Activated T-helper 2 cell treated with anti-CD3 and anti-CD28 coated beads, Interferon-gamma antibody, Interleukin-2, Interleukin-4, amounts not matched to agents 10 μg/mL and 5 μg/mL and 100 μg/mL, durations not matched to agents 14 hours and 24 hours and 36 hours (primary cell): ENCODE measurements around the gene METAP1D. TPM values are rescaled to one million over a fixed set of nuclear protein-coding genes. Genes with fewer than 3 reads are reported as not detected.
"Not testable (repeated sequence)": the region's sequence is repeated elsewhere in the genome, so short reads cannot be mapped to it uniquely, and the experiment has no call there.

Experiments
- DNase-seq: peaks from one replicate; pipeline ENCODE4 v3.0.0; 2021; ENCODE audit warnings: low spot score
- H3K27ac Mint-ChIP-seq: one replicate; pipeline ENCODE4 v1.8.0; 2021; ENCODE audit warnings: mixed read lengths
- H3K27me3 Mint-ChIP-seq: one replicate; pipeline ENCODE4 v1.8.0; 2021; ENCODE audit warnings: low read depth, mixed read lengths
- H3K36me3 Mint-ChIP-seq: one replicate; pipeline ENCODE4 v1.8.0; 2021; ENCODE audit warnings: low read depth, mixed read lengths
- H3K4me1 Mint-ChIP-seq: one replicate; pipeline ENCODE4 v1.8.0; 2021; ENCODE audit warnings: low read depth, mixed read lengths
- H3K4me3 Mint-ChIP-seq: one replicate; pipeline ENCODE4 v1.8.0; 2021; ENCODE audit warnings: low read depth, mild to moderate bottlenecking, moderate library complexity, mixed read lengths
- H3K9me3 Mint-ChIP-seq: one replicate; pipeline ENCODE4 v1.8.0; 2021; ENCODE audit warnings: mixed read lengths
- intact Hi-C: fragments of 100-400 bp; cut with micrococcal nuclease; formaldehyde crosslinking; loops from one replicate; pipeline ENCODE4 v1.15.1; 2023
- total RNA-seq: library from RNA; stranded (reverse); gene quantifications from 2 replicates; pipeline ENCODE4 v1.2.3, GENCODE V29; 2022

Gene METAP1D
- total RNA-seq, 1 donor from 2014 or later, result 7.9 TPM

DNA sequence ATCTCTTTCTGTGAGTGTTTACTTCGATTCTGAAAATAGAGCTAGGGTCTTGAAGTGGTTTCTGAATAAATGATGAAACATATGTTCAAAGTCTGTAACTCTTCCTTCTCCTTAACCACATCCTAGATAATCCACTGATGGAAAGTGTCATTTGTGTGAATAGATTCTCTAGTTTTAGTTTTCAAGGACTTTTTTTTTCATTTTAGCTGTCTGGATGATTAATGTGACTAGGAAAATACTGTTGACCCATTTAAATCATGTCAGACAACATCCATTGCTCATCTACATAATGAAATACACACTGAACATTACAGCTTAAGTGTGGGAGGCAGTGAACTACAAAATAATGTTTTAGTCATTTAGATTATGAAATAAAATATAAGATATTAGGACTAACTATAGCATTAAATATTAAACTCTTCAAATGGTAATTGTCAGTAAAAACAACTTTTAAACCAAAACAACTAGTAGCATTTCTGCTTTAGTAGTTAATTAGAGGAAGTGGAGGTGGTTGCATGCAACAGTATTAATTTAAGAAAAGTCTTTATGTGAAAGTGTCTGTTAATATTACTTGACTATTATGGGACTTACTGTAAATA lies 46.4 kb downstream of the METAP1D start:
- Mint-ChIP-seq H3K36me3 (no peaks in the 10 kb centered on the region), H3K4me1 (peaks cover 4% of the 10 kb centered on the region), H3K27ac (no peak overlapping the region), H3K4me3 (no peak overlapping the region), H3K27me3 (no peaks in the 10 kb centered on the region), H3K9me3 (no peaks in the 10 kb centered on the region)
- no peak for DNase-seq
- intact Hi-C loops, result no loop called here

DNA sequence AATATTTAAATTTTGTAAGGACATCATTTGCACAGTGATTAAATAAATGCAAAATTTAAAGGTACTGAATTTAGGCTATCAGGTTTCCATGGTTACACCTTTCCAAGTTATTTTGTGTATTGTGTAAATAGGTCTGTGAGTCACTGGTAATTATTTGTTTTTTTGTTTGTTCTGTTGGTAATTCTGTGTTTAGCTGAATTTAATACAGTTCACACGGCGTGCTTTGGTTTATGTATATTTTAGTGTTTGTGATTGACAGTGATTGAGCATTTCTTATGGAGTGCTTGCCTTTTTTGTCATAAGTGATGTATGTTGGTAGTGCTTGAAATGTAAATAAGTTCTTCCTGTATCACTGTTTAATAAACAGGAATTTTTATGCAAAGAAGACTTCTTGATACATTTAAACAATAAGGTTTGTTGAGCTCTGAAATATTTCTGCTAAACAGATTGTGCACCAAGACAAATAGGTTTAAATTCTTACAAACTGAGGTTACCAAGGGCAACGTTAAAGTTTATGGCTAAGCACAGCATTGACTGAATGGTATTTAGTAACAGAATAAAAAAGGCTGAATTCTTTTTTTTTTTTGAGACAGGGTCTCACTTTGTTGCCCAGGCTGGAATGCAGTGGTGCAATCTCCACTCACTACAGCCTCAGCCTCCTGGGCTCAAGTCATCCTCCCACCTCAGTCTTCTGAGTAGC lies 47.3 kb downstream of the METAP1D start:
- Mint-ChIP-seq H3K27ac (no peak overlapping the region), H3K36me3 (no peaks in the 10 kb centered on the region), H3K9me3 (no peaks in the 10 kb centered on the region), H3K4me1 (peaks cover 4% of the 10 kb centered on the region), H3K27me3 (no peaks in the 10 kb centered on the region), H3K4me3 (no peak overlapping the region)
- DNase-seq, result no peak
- intact Hi-C loops, result no loop called here

DNA sequence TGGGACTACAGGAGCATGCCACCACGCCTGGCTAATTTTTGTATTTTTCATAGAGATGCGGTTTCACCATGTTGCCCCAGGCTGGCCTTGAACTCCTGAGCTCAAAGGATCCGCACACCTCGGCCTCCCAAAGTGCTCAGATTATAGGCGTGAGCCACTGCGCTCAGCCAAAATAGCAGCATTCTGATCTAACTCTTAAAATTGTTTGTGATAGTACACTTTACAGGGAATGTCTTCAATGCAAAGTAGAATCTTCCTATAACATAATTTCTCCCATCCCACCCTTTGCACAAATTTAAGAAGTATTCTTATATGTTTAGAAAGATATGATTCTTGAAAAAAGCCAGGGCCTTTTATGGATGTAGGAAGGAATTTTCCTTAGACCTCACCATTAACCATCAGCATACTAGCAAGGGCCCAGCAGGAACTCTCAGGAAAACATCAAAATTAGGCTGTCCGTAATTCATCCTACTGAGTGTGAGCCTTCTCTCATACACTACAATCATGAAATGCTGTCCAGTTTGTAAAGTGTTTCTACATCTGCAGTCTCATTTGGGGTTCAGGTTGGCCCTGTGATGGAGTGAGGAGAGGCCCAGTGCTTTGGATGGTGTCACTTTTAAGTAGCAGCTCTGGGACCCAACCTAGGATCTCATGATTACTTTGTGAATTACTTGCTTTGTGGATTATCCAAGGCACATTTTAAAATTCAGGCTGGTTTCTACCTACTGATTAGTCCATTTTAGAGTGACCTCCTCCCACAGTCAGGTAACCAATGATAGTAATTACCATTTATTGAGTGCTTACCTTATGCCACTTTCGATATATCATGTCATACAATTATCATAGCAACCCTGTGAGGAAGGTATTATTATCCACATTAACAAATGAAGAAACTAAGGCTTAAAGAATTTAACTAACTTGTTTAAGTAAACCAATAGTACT lies 48.1 kb downstream of the METAP1D start:
- Mint-ChIP-seq H3K27ac (no peak overlapping the region), H3K9me3 (no peaks in the 10 kb centered on the region), H3K4me1 (peaks cover 4% of the 10 kb centered on the region), H3K27me3 (no peaks in the 10 kb centered on the region), H3K36me3 (no peaks in the 10 kb centered on the region), H3K4me3 (no peak overlapping the region)
- intact Hi-C loops, result no loop called here
- no peak for DNase-seq

DNA sequence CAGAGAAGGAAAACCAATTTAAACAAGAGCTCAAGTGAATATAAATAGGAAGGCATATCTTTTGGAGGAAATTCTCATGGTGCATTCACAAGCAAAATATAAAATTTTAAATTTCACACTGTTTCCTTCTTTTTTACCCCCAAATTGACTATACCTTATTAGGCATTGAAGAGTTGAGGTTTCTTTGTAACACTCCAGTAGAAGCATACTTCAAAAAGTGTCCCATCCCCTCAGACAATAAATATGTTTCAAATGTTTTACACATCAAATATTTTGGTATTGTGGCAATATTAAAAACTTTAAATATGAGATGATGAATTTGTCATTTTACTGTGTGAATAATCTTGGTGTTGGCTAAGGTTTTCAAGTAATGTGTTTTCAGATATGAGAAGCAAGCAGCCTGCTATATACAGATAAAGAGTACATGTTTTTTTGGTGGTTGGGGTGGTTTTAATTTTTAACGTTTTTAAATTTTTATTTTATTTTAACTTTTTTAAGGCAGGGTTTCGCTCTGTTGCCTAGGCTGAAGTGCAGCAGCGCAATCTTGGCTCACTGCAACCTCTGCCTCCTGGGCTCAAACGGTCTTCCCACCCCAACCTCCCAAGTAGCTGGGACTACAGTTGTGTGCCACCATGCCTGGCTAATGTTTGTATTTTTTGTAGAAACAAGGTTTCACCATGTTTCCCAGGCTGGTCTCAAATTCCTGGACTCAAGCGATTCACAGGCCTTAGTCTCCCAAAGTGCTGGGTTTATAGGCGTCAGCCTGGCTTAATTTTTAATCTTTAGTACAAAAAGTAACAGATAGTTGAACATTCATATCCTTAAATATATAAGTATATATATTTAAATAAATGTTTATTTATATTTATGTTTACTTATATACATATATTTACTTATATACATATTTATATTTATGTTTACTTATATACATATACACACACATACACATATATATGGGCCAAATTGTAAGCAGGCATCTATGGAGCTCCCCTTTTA lies 49.1 kb downstream of the METAP1D start:
- no peak for DNase-seq
- H3K27ac Mint-ChIP-seq, result no peak overlapping the region
- H3K36me3 Mint-ChIP-seq, result no peaks in the 10 kb centered on the region
- intact Hi-C loops, result no loop called here
- no peaks in the 10 kb centered on the region for H3K27me3 Mint-ChIP-seq
- no peak overlapping the region for H3K4me3 Mint-ChIP-seq
- peaks cover 4% of the 10 kb centered on the region for H3K4me1 Mint-ChIP-seq
- no peaks in the 10 kb centered on the region for H3K9me3 Mint-ChIP-seq

DNA sequence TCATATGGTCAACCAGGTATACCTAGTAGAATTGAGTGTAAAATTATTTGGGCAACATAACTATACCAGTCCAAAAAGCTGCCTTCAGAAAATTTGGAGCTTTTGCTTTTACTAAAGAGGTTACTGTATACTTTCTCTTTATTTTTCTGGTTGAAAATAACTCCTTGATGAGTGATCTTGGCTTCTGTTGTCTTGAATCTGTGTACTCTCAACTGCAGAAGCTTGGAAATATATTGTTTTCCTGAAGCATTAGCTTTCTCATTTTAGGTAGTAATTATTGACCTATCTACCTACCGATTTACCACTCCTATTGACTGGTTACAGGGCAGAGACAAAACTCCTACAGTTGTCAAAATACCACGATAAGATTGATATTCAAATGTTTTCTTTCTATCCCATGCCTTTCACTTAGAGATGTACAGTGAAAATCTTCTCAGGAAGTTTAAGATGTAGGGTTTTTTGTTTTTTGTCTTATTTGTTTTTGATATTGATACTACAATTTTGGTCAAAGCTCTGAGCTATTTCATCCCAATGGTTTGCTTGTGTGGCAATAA lies 49.9 kb downstream of the METAP1D start:
- DNase-seq, result no peak
- Mint-ChIP-seq H3K4me1 (peaks cover 4% of the 10 kb centered on the region), H3K27me3 (peaks cover 1% of the 10 kb centered on the region), H3K4me3 (no peak overlapping the region), H3K27ac (no peak overlapping the region), H3K9me3 (no peaks in the 10 kb centered on the region), H3K36me3 (no peaks in the 10 kb centered on the region)
- intact Hi-C loops, result no loop called here

DNA sequence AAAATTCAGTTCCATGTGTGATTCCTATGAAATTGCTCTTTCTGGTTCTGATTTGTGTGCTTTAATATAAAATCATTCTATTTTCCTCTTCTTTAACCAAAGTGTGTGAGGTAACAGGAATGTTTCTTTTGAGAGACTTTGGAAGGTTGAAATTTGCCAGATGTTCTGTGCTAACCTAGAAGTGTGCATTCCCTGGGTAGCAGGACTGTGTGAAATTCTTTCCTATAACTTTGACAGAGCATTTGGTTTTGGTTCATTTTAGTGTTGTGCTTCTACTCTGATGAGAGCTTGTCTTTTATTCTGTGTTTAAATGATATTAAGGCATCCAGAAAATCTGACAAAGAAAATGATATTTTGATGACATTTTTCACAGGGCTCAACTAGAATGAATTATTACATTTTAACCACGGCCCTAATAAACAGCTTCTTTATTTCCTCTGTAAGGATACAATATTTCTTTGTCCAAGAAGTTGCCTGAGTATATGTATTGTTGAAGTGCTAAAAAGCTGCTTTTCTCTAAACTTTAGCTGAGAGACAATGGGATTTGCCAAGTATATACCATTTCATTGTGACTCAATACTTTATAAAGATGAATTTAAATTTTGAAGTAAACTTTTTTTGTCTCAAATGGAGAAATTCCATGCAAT lies 50.8 kb downstream of the METAP1D start:
- DNase-seq, result no peak
- H3K4me3 Mint-ChIP-seq, result no peak overlapping the region
- H3K36me3 Mint-ChIP-seq, result no peaks in the 10 kb centered on the region
- no peak overlapping the region for H3K27ac Mint-ChIP-seq
- H3K27me3 Mint-ChIP-seq, result peaks cover 4% of the 10 kb centered on the region
- H3K4me1 Mint-ChIP-seq, result peaks cover 4% of the 10 kb centered on the region
- intact Hi-C loops, result no loop called here
- no peaks in the 10 kb centered on the region for H3K9me3 Mint-ChIP-seq

DNA sequence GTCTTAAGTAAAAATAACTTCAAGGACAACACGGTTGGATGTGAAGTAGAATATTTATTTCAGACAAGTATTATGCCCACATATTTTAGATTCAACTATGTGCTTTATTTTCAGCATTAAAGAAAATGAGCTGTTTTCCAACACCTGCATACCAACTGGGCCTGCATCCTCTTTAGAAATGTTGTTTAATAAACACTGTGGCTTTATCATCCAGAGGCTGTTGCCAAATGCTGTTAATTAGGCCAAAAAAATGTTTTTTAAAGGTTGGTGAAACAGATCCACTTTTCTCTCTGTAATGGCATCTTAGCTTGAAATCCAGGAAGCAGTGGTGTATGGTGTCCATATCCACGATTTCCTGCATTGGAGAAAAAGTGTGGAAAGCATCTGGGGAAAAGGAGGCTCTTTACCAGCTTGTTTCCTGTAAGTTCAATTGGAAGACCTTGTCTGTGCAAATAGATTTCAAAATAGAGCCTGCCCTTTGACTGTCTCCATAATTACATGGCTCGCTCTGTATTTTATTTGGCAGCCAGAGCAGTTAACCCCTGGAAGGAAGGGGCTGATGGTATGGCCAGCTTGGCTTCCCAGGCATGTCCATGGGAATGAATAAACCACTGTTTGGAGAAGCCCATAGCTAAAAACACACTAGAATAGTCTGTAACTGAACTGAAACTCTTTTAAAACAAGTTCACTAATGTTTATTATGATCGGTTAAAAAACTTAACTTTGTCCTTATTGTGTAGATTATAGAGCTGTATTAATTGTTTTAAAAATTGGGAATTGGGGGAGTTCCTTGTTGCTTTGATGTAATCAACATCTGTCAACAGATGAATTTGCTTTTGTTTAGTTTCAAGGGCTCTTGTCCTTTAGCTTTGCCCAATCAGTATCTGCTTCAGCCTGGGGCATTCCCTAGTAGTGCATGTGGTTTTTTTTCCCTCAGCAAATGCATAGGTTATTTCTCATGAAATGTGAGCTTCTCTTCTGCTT lies 52.5 kb downstream of the METAP1D start:
- H3K27ac Mint-ChIP-seq, result no peak overlapping the region
- H3K4me3 Mint-ChIP-seq, result no peak overlapping the region
- no peaks in the 10 kb centered on the region for H3K9me3 Mint-ChIP-seq
- no peaks in the 10 kb centered on the region for H3K36me3 Mint-ChIP-seq
- H3K27me3 Mint-ChIP-seq, result peaks cover 5% of the 10 kb centered on the region
- intact Hi-C loops, result no loop called here
- H3K4me1 Mint-ChIP-seq, result no peaks in the 10 kb centered on the region
- no peak for DNase-seq

DNA sequence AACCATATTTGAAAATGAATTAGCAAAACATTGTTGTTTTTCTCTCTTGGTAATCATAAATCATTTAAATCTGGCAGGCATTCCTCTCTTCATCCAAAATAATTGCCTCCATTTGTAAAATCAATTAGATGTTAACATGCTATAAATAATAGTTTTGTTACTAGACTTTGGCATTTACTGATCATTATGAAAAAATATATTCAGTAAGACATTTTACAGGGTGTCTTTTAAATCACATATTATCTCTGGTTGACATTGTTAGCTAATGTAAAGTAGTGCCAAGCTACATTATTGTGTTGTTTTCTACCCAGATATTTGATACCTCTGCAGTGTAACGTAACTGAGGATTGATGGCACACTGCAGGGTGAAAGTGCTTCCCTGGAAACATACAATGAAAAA lies 53.7 kb downstream of the METAP1D start:
- no peak overlapping the region for H3K4me3 Mint-ChIP-seq
- no peaks in the 10 kb centered on the region for H3K4me1 Mint-ChIP-seq
- no peaks in the 10 kb centered on the region for H3K9me3 Mint-ChIP-seq
- H3K27ac Mint-ChIP-seq, result no peak overlapping the region
- peaks cover 5% of the 10 kb centered on the region for H3K27me3 Mint-ChIP-seq
- DNase-seq, result no peak
- H3K36me3 Mint-ChIP-seq, result no peaks in the 10 kb centered on the region
- intact Hi-C loops, result no loop called here

DNA sequence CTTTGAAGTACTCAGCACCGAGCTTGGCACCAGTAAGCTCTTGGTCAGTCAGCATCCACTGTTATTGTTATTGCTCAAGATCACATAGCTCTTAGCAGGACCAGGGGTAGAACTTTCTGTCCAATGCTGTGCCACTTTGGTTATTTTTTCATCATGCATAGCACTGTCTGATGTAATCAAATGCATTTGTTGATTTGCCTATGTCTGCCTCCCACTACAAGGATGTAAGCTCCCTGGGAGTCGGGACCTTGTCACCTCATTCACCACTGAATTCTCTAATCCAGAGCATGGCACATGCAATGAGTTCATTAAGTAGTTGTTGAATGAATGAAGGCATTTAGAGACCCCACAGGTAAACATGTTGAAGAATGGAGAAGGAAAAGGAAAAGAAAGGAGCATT lies 56.5 kb downstream of the METAP1D start:
- no peaks in the 10 kb centered on the region for H3K9me3 Mint-ChIP-seq

DNA sequence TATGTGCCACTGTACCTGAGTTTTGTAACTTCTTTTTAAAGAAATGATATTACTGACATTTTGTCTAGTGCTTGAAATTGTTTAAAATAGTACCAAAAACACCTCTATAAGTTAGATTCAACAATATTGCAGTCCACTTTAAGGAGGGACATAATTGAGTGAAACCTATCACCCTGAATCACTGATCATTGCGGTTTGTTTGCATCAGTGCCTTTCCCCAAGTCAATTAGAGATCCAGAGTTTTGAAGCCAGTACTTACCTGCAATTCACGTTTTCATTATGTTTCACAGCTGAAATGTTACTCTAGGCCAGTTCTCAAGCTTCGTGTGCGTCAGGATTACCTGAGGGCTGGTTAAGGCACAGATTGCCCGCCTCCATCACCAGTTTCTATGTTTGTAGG lies 58.9 kb downstream of the METAP1D start:
- no peaks in the 10 kb centered on the region for H3K4me1 Mint-ChIP-seq

More for the DNA sequence above, 56.5 kb downstream of the METAP1D start:
- Mint-ChIP-seq H3K27ac (no peak overlapping the region), H3K4me3 (no peak overlapping the region), H3K36me3 (no peaks in the 10 kb centered on the region), H3K27me3 (peaks cover 5% of the 10 kb centered on the region), H3K4me1 (no peaks in the 10 kb centered on the region)
- no peak for DNase-seq
- intact Hi-C loops, result no loop called here

DNA sequence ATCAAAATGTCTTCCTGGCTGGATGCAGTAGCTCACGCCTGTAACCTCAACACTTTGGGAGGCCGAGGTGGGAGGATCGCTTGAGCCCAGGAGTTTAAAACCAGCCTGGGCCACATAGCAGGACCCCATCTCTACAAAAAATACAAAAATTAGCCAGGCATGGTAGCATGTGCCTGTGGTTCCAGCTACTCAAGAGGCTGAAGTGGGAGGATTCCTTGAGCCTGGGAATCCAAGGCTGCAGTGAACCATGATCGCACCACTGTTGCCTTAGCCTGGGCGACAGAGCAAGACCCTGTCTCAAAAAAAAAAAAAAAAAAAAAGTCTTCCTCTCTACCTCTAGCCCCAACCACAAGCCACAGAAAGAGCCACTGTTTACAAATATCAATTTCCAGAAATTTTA lies 60.4 kb downstream of the METAP1D start:
- intact Hi-C loops, H3K27me3 Mint-ChIP-seq, H3K4me1 Mint-ChIP-seq, H3K9me3 Mint-ChIP-seq, H3K27ac Mint-ChIP-seq, H3K36me3 Mint-ChIP-seq, DNase-seq, H3K4me3 Mint-ChIP-seq: not testable (repeated sequence)

More for the DNA sequence above, 58.9 kb downstream of the METAP1D start:
- H3K4me3 Mint-ChIP-seq, result no peak overlapping the region
- no peak overlapping the region for H3K27ac Mint-ChIP-seq
- no peaks in the 10 kb centered on the region for H3K36me3 Mint-ChIP-seq
- intact Hi-C loops, result no loop called here
- no peak for DNase-seq
- H3K9me3 Mint-ChIP-seq, result no peaks in the 10 kb centered on the region
- H3K27me3 Mint-ChIP-seq, result peaks cover 5% of the 10 kb centered on the region
